GM19324 (cell line): ENCODE measurements around the gene PTPRT.

ENCODE experiments used
- ATAC-seq: cut with Tn5 transposase; IDR thresholded peaks from one replicate; pipeline ENCODE4 v1.9.1; 2021; ENCODE audit warnings: mild to moderate bottlenecking, moderate library complexity; ENCODE audit not compliant: unreplicated experiment, low FRiP score

PTPRT gene

GRCh38 chr20:42112161-42112560 lies 1077.5 kb downstream of the PTPRT start:
- ATAC-seq: no peak

GRCh38 chr20:42111349-42111748 lies 1078.4 kb downstream of the PTPRT start:
- no peak for ATAC-seq

- no peak for ATAC-seq
Observed at GRCh38 chr20:42110301-42110700, 1079.4 kb downstream of the PTPRT start.

DNA sequence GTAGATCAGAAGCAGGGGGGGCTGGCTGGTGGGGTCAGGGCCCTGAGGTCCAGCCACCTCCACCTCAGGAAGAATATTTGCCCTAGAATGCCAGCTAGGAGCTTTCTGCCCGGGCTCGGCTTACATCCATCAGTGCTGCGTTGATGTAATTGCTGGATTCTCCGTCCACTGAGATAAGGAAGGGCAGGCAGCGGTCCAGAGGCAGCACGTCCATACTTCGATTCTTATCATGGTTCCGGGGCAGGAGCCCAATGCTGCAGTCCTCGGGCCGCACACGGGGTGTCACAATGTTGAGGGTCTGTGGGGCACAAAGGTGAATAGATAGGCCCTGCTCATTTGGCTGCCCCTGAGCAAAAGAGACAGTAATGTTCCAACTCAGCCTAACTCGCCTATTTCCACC lies 1087.7 kb downstream of the PTPRT start:
- no peak for ATAC-seq

DNA sequence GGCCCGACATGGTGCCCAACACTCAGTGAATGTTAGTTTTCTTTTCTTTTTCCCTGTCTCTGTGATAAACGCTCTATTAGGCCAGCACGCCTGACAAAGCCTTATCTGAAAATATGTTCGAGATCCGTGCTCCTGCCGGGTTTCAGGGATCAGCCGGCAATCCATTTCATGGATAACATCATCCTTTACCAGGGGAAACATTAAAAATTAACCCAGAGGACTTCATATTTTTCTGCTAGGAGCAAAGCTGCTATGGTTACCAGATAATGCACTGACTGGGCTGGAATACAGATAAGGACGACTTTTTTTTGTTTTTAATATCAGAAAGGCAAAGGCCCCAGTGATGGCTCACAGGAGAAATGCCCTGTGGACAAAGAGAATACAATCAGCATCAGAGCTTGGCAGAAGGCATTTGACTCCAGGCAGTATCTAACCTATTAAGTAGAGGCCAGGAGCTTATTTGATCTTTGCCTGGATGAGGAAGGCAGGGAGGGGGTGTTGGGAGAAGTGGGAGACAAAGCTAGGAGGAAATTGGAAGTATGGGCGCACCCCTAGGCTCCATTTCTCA lies 1089.5 kb downstream of the PTPRT start:
- ATAC-seq: no peak

DNA sequence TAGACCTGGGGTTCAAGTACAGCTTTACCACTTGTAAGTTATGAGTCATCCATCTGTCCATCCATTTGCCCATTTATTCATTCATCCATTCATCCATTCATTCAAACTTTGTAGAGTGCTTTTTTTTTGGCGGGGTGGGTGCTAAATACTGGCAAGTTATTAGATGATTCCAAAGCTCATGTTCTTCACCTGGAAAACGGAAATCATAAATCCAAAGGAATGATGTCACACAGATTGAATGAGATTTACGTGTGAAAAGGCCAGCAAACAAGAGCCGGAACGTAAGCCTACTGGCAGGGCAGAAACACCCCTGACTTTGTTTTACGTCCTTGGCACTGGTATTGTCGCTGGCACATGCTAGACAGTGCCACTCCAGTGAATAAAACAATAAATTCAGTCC lies 1090.6 kb downstream of the PTPRT start:
- no peak for ATAC-seq

- ATAC-seq: no peak
Observed at GRCh38 chr20:42098418-42098817, 1091.3 kb downstream of the PTPRT start.

DNA sequence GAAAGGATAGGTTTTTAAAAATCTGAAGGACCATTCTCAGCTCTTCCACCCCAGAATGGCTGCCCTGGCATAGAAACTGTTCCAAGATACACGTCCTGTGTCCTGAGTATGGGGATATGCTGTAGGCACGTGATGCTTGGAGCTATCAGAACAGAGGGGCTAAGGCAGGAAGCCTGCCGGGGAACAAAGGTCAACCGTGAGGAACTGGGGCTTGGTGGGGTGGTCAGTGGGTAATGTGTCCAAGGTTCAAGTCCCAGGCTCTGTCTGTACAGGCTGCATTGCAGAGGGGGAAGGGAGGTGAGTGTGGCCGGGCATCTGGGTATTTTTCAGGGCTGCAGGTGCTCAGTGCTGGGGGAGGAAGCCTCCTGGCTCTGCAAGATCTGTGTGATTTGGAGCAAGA lies 1092.0 kb downstream of the PTPRT start:
- no peak for ATAC-seq

DNA sequence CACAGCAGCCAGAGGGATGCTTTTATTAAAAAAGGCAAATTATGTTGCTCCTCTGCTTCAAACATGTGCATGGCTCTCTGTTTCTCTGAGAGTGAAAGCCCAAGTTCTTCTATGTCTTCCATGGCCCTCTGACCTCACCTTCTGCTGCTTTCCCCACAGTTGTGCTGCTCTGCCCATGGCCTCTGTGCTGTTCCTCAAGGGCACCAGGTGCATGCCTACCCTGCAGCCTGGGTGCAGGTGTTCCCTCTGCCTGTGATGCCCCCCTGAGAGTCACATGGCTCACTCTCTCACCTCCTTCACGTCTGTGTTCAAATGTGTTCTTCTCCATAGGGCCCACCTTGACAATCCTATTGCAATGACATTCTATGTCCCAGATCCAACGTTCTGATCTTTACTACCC lies 1094.5 kb downstream of the PTPRT start:
- ATAC-seq: no peak

DNA sequence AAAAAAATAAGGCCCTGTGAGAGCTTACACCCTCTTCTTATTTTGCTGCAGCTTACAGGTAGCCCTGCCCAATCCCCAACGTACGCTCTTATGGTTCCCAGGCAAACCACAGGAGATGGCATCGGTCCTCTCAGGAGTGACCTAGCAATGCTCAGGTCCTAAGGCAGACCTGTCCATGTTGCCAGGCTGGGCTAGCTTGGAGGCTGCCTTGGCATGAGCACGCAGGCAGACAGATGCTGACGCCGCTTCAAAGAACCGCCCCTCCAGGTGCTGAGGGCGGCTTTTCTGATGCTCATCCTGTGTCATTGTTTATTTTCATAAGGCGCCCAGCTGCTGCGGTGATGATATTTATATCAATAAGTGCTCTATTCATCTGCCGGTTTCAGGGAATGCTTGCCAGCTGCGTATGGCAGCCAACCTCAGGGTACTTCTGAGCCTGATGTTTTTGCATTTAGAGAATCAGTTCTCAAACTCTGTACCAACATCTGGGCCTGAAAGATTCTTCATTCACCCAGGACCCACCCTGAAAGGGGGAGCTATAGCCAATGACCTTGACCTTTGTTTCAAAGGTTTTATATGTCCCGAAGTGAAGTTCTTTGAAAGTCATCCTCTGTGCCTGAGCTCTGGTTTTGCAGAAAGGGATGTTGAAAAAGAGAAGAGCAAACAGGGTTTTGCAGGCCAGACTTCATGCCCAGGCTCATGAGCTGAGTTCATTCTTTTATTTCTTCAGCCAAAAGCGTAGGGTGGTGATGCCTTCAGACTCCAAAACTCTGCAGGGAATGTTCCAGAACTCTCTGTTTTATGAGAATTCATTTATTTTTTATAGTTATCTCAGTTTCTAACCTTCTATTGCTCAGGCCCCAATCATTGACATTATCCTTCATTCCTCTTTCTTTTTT lies 1095.9 kb downstream of the PTPRT start:
- ATAC-seq: no peak

DNA sequence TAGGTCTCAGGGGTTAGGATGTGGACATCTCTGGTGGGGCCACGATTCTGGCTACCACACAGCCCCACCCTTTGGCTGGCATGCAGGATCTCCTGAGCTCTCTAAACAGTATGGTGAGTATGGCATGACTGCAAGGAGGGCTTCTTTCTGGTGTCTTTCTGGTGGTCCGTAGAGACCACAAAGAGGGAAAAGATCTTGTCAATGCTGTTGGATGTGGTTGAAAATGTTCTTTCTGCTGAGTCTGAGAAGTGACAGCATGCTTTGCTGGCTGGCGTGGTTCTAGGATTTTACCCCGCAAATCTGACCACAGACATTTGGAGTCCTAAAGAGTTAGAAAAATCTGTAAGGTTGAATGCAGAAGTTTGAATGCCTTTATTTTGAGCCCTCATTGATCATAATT lies 1096.7 kb downstream of the PTPRT start:
- no peak for ATAC-seq

DNA sequence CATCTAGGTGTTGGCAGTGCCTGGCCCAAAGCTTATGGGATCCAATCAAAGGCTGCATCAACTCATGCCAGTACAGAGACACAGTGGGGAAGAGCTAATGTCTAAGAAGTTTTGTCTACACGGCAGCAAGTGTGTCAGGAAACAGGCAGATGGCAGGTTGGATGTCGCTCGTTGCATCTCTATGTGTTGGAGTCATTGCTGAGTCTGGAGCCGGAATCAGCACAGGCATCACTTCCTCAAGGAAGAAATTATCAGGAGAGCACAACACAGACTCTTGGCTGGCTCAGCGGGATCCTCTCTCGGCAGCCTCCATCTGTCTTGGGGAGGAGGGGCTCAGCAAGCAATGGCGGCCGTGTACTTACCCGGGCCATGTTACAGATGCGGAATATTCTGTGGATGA lies 1104.3 kb downstream of the PTPRT start:
- no peak for ATAC-seq

DNA sequence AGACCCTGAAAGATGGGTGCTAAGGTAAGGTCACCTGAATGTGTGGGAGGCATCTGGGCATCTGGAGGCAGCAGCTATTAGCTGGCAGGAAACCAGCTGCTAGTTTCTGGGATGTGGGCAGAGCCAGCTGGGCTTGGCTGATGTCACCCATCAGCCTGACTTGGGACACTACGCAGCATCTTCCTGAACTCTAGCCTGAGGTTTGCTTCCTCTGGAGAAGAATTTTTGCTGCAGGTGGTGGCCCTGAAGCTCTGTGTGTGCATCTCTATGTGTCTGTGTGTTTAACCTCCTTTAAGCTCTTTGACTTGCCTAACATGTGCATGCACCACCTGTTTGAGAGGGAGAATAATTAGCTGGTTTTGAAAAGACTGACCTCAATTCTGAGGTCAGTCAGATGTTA lies 1106.4 kb downstream of the PTPRT start:
- no peak for ATAC-seq

- no peak for ATAC-seq
Observed at GRCh38 chr20:42082611-42083010, 1107.1 kb downstream of the PTPRT start.

DNA sequence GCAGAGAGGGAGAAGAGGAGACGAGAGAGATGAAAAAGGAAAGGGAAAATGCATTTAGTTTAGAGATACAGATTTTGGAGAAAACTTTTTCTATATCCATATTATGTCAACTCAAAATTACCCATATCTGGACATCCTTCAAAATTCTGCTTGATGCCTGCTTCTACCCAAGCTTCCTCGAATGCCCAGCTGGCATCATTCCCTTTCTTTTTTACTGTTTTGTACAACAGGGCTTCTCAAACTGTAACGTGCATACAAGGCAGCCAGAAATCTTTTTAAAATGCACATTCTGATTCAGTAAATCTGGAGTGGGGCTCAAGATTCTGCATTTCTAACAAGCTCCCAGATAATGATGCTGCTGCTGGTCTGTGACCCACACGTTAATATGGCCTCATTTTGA lies 1108.8 kb downstream of the PTPRT start:
- no peak for ATAC-seq

DNA sequence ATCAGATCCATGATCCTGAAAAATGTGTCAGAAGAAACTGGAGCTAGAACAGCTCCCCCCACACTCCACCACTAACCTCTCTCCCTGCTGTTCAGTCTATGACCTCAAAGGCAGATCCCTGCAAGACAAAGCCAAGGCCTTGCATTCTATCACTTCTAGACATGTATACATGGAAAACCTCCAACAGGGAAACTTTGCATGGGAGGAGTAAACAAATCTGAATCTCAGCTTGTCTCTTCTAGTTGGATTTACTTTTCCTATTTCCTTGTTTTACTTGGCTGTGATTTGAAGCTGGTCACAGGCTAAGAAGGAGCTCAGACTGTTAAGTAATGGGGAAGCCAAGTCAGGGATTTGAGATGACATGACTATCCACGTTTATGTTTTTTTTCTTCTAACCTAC lies 1114.8 kb downstream of the PTPRT start:
- ATAC-seq: no peak

GRCh38 chr20:42067596-42067995 lies 1122.1 kb downstream of the PTPRT start:
- ATAC-seq: no peak

DNA sequence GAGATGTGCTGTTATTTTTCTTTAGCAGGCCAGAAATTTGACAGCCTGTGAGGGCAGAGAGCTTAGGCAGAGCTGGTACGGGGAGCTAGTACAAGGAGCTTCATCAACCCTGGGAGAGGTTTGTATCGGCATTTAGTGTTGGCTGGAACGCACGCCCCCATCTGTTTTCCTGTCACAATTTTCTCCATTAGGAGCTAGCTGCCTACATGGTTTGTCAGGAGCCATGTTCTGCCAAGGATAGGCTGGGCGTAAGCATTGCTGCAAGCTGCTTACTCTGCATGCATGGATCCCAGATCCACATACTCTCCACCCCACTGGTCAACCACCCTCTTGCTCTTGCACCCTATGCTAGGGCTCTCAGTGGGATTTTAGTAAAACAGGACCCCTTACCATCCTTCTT lies 1122.5 kb downstream of the PTPRT start:
- ATAC-seq: no peak

DNA sequence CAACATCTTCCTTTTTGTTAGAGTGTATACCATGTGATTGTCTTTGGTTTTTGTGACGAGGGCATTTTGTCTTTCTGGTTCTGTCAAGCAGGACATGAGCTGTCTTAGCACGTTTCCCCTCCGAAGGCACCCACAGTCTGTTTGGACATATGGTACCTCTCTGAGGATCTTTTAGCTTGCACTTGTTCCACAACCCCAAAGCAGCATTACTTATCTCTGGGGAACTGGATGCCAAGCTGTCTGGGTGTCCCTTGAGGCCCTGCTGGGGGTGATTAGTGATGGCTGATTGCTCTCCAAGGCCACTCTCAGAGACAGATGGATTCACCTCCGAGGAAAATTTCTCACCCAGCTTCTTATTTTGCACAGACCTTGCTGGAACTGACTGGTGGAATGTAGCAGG lies 1126.6 kb downstream of the PTPRT start:
- no peak for ATAC-seq

GRCh38 chr20:42053350-42053749 lies 1136.4 kb downstream of the PTPRT start:
- no peak for ATAC-seq

- no peak for ATAC-seq
Observed at GRCh38 chr20:42051921-42052320, 1137.8 kb downstream of the PTPRT start.

DNA sequence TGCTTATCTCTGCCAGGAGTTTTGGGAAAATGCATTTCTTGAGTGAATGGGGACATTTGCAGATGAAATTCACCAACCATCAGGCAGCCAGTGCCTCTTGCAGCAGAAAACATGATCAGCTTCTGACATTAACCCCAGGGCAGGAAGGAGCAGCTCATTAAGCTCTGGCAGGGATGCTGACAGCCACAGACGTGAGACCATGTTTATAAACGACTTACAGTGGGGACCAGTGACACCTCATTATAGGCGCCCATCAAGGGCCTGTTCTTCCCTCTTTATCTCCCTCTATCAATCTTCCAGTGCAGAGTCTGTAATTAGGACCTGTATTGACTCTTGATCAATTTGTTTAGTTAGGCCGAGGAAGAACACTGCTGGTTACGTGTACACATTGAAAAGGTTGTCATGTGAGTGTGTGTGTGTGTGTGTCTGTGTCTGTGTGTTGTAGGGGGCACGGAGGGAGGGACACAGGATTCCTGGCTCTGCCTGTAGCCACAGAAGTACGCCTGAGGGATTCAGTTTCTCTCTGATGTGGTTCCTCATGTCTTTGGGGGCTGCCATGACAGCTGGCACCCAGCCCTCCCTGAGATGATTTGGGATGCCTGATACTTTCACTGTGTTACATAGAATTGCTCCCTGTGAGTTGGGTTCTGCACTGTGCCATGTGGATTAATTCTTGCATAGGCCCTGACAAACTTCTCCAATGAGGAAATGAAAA lies 1143.2 kb downstream of the PTPRT start:
- no peak for ATAC-seq
